Prostate gland (tissue), 2 donors: Measurements from ENCODE around the gene MYLK2.

ENCODE experiments used
- CTCF ChIP-seq, 4 experiments: fragments of 200-600 bp in 2 of 4; fragments of 450-650 bp in 2 of 4; sonication (generic) in 2 of 4; IDR thresholded peaks; 1 replicate in 3 of 4; 2 replicates in 1 of 4; pipeline ENCODE4 v1.5.1; 2016 to 2019; ENCODE audit warnings: antibody characterized with exemption in 4 of 4, mild to moderate bottlenecking in 2 of 4, moderate library complexity in 2 of 4
- POLR2A ChIP-seq: fragments of 450-650 bp; IDR thresholded peaks from one replicate; pipeline ENCODE4 v1.6.1; 2016; ENCODE audit warnings: antibody characterized with exemption, mild to moderate bottlenecking
- POLR2AphosphoS5 ChIP-seq: sonication (generic); formaldehyde crosslinking; IDR thresholded peaks from one replicate; pipeline ENCODE4 v1.6.1; 2017; ENCODE audit warnings: antibody characterized with exemption

GRCh38 chr20:31869673-31869941 lies 50.5 kb downstream of the MYLK2 start:
- TF ChIP-seq CTCF (IDR thresholded peaks at IDR 0.05) (no peak), POLR2A (no peak), POLR2AphosphoS5 (no peak)
